ENCODE measurements around the gene CREB5. TPM values are rescaled to one million over a fixed set of nuclear protein-coding genes. Genes with fewer than 3 reads are reported as not detected.

The CREB5 gene
- total RNA-seq, 2 experiments from 2014 or later = 0.19 to 0.22 TPM

- no peak overlapping the region for H3K4me3 Mint-ChIP-seq
- no peaks in the 10 kb centered on the region for H3K9me3 Mint-ChIP-seq
- peaks cover 37 to 43% of the 10 kb centered on the region in 2 experiments for H3K27me3 ChIP-seq (ENCODE audit: control insufficient read depth in 1 of 2, insufficient read depth in 2 of 2, low read length in 2 of 2)
- ChIA-PET POLR2A (no interaction called here), CTCF (no interaction called here)
- H3K36me3 Mint-ChIP-seq (ENCODE audit: low read depth) = no peaks in the 10 kb centered on the region
- DNase-seq = peak in 1 of 14 experiments; percentile 11
- no peaks in the 10 kb centered on the region for H3K36me3 ChIP-seq (ENCODE audit: insufficient read depth, low read length)
- intact Hi-C loops (cut with DNase I, micrococcal nuclease) = no loop called here
- H3K9me3 ChIP-seq (ENCODE audit: control insufficient read depth in 1 of 2, insufficient read depth in 1 of 2, low read length in 2 of 2) = peaks cover 0 to 9% of the 10 kb centered on the region in 2 experiments
- no peak overlapping the region for H3K4me3 ChIP-seq (ENCODE audit: low read length)
- TF ChIP-seq CTCF (IDR thresholded peaks at IDR 0.05) = no peak
- no peak overlapping the region for H3K27ac ChIP-seq (ENCODE audit: low read depth in 1 of 2, low read length in 2 of 2)
- ATAC-seq (ENCODE audit: poor library complexity) = no peak
- H3K4me1 Mint-ChIP-seq (ENCODE audit: low read depth) = peaks cover 20% of the 10 kb centered on the region
- H3K27me3 Mint-ChIP-seq = peaks cover 65% of the 10 kb centered on the region
- H3K4me1 ChIP-seq (ENCODE audit: insufficient read depth, low read length) = peaks cover 22% of the 10 kb centered on the region
- H3K27ac Mint-ChIP-seq = no peak overlapping the region
These were observed 4.7 kb upstream of the CREB5 start for GRCh38 chr7:28407651-28408050.

GRCh38 chr7:28408105-28408959 is 4.0 kb upstream of the CREB5 start:
- TF ChIP-seq CTCF (IDR thresholded peaks at IDR 0.05) = no peak
- Mint-ChIP-seq H3K4me3 (peak overlapping the region; percentile 66), H3K27me3 (peaks cover 72% of the 10 kb centered on the region), H3K27ac (no peak overlapping the region), H3K36me3 (ENCODE audit: low read depth) (no peaks in the 10 kb centered on the region), H3K4me1 (ENCODE audit: low read depth) (peaks cover 20% of the 10 kb centered on the region), H3K9me3 (no peaks in the 10 kb centered on the region)
- ChIA-PET CTCF (no interaction called here), POLR2A (no interaction called here)
- Histone ChIP-seq H3K9me3 (ENCODE audit: control insufficient read depth in 1 of 2, insufficient read depth in 1 of 2, low read length in 2 of 2) (peaks cover 0 to 9% of the 10 kb centered on the region in 2 experiments), H3K27ac (ENCODE audit: low read depth in 1 of 2, low read length in 2 of 2) (no peak overlapping the region), H3K27me3 (ENCODE audit: control insufficient read depth in 1 of 2, insufficient read depth in 2 of 2, low read length in 2 of 2) (peaks cover 38 to 50% of the 10 kb centered on the region in 2 experiments), H3K4me1 (ENCODE audit: insufficient read depth, low read length) (peaks cover 22% of the 10 kb centered on the region), H3K36me3 (ENCODE audit: insufficient read depth, low read length) (no peaks in the 10 kb centered on the region), H3K4me3 (ENCODE audit: low read length) (no peak overlapping the region)
- peak in 1 of 14 experiments; percentile 28 for DNase-seq
- intact Hi-C loops (cut with DNase I, micrococcal nuclease) = no loop called here
- ATAC-seq (ENCODE audit: poor library complexity) = no peak

- no peaks in the 10 kb centered on the region for H3K9me3 Mint-ChIP-seq
- intact Hi-C loops (cut with DNase I, micrococcal nuclease) = no loop called here
- Histone ChIP-seq H3K27me3 (ENCODE audit: control insufficient read depth in 1 of 2, insufficient read depth in 2 of 2, low read length in 2 of 2) (peaks cover 38 to 56% of the 10 kb centered on the region in 2 experiments), H3K9me3 (ENCODE audit: control insufficient read depth in 1 of 2, insufficient read depth in 1 of 2, low read length in 2 of 2) (peaks cover 0 to 9% of the 10 kb centered on the region in 2 experiments), H3K4me3 (ENCODE audit: low read length) (peak overlapping the region; percentile 12), H3K4me1 (ENCODE audit: insufficient read depth, low read length) (peaks cover 22% of the 10 kb centered on the region), H3K27ac (ENCODE audit: low read depth in 1 of 2, low read length in 2 of 2) (no peak overlapping the region), H3K36me3 (ENCODE audit: insufficient read depth, low read length) (no peaks in the 10 kb centered on the region)
- ChIA-PET CTCF (no interaction called here), POLR2A (no interaction called here)
- no peak for TF ChIP-seq CTCF (IDR thresholded peaks at IDR 0.05)
- peaks cover 20% of the 10 kb centered on the region for H3K4me1 Mint-ChIP-seq (ENCODE audit: low read depth)
- H3K27me3 Mint-ChIP-seq = peaks cover 80% of the 10 kb centered on the region
- ATAC-seq (ENCODE audit: poor library complexity) (peak; percentile 49), DNase-seq (peak in 13 of 14 experiments; percentile 12 to 77 (median 32))
- H3K36me3 Mint-ChIP-seq (ENCODE audit: low read depth) = no peaks in the 10 kb centered on the region
- peak overlapping the region; percentile 83 for H3K4me3 Mint-ChIP-seq
- H3K27ac Mint-ChIP-seq = no peak overlapping the region
These were observed 3.2 kb upstream of the CREB5 start for GRCh38 chr7:28408960-28409715.
